HFFc6 (cell line): ENCODE results near the gene CCDC188. TPM values are rescaled to one million over a fixed set of nuclear protein-coding genes. Genes with fewer than 3 reads are reported as not detected.
A peak's percentile ranks its signal among the peaks of the same experiment; 100 is the strongest.

Experiments used
- DNase-seq: peaks from one replicate; pipeline ENCODE4 v3.0.0-alpha.2; 2018
- H3K27ac Mint-ChIP-seq: 2 replicates; pipeline ENCODE4 v1.8.0; 2020; ENCODE audit warnings: mild to moderate bottlenecking, mixed read lengths
- H3K27me3 Mint-ChIP-seq: 2 replicates; pipeline ENCODE4 v1.8.0; 2021; ENCODE audit warnings: mild to moderate bottlenecking, moderate library complexity, mixed read lengths; ENCODE audit not compliant: insufficient read depth
- H3K36me3 Mint-ChIP-seq: 2 replicates; pipeline ENCODE4 v1.8.0; 2021; ENCODE audit warnings: low read depth, mixed read lengths
- H3K4me1 Mint-ChIP-seq: 2 replicates; pipeline ENCODE4 v1.8.0; 2020; ENCODE audit warnings: low read depth, mixed read lengths
- H3K4me3 Mint-ChIP-seq: 2 replicates; pipeline ENCODE4 v1.8.0; 2020; ENCODE audit warnings: mild to moderate bottlenecking, moderate library complexity, mixed read lengths
- H3K9me3 Mint-ChIP-seq: 2 replicates; pipeline ENCODE4 v1.8.0; 2020; ENCODE audit warnings: mild to moderate bottlenecking, mixed read lengths
- CTCF ChIP-seq: fragments of 200-600 bp; sonication (generic); IDR thresholded peaks from 2 replicates; pipeline ENCODE4 v1.5.0; 2021; ENCODE audit warnings: antibody characterized with exemption, mild to moderate bottlenecking
- total RNA-seq, 6 experiments: library from RNA; stranded (reverse); fragmentation: NEBNext Ultra II Directional; extraction: Animal tissue kit (Norgen Biotek cat#: 25700); gene quantifications; 2 replicates in 1 of 6; 3 replicates in 5 of 6; pipeline ENCODE4 v1.2.3, GENCODE V29; 2021

The CCDC188 gene
- total RNA-seq, 6 experiments from 2014 or later, result 0.54 to 3.9 (median 2.8) TPM; not detected in 1

GRCh38 chr22:20158391-20159036 lies 7.7 kb upstream of the CCDC188 start:
- DNase-seq, result no peak
- peaks cover 13% of the 10 kb centered on the region for H3K27me3 Mint-ChIP-seq
- peaks cover 6% of the 10 kb centered on the region; the same call in 1 of the 2 replicates for H3K4me1 Mint-ChIP-seq
- H3K36me3 Mint-ChIP-seq, result no peaks in the 10 kb centered on the region
- no peak for TF ChIP-seq CTCF
- H3K27ac Mint-ChIP-seq, result no peak overlapping the region
- H3K4me3 Mint-ChIP-seq, result no peak overlapping the region
- no peaks in the 10 kb centered on the region for H3K9me3 Mint-ChIP-seq

- no peak overlapping the region for H3K4me3 Mint-ChIP-seq
- DNase-seq, result no peak
- H3K4me1 Mint-ChIP-seq, result peaks cover 8% of the 10 kb centered on the region; the same call in 1 of the 2 replicates
- TF ChIP-seq CTCF, result no peak
- H3K36me3 Mint-ChIP-seq, result no peaks in the 10 kb centered on the region
- no peak overlapping the region for H3K27ac Mint-ChIP-seq
- H3K27me3 Mint-ChIP-seq, result peaks cover 13% of the 10 kb centered on the region
- no peaks in the 10 kb centered on the region for H3K9me3 Mint-ChIP-seq
Measured at GRCh38 chr22:20157430-20158183, 6.8 kb upstream of the CCDC188 start.

- H3K36me3 Mint-ChIP-seq, result no peaks in the 10 kb centered on the region
- peak; percentile 100 for TF ChIP-seq CTCF
- H3K27me3 Mint-ChIP-seq, result peaks cover 13% of the 10 kb centered on the region
- peaks cover 8% of the 10 kb centered on the region; the same call in 1 of the 2 replicates for H3K4me1 Mint-ChIP-seq
- DNase-seq, result peak; percentile 29
- H3K9me3 Mint-ChIP-seq, result no peaks in the 10 kb centered on the region
- H3K4me3 Mint-ChIP-seq, result no peak overlapping the region
- no peak overlapping the region for H3K27ac Mint-ChIP-seq
Measured at GRCh38 chr22:20156611-20157429, 6.0 kb upstream of the CCDC188 start.

- Mint-ChIP-seq H3K4me3 (no peak overlapping the region), H3K27ac (no peak overlapping the region), H3K4me1 (peaks cover 8% of the 10 kb centered on the region; the same call in 1 of the 2 replicates), H3K36me3 (no peaks in the 10 kb centered on the region), H3K9me3 (no peaks in the 10 kb centered on the region), H3K27me3 (peaks cover 13% of the 10 kb centered on the region)
- no peak for TF ChIP-seq CTCF
- no peak for DNase-seq
Measured at GRCh38 chr22:20156042-20156389, 5.2 kb upstream of the CCDC188 start.

- peaks cover 8% of the 10 kb centered on the region; the same call in 1 of the 2 replicates for H3K4me1 Mint-ChIP-seq
- DNase-seq, result no peak
- H3K36me3 Mint-ChIP-seq, result no peaks in the 10 kb centered on the region
- H3K27me3 Mint-ChIP-seq, result peaks cover 11% of the 10 kb centered on the region
- H3K4me3 Mint-ChIP-seq, result peak overlapping the region; percentile 47; the same call in 1 of the 2 replicates
- TF ChIP-seq CTCF, result no peak; the same call in 1 of the 2 replicates
- no peaks in the 10 kb centered on the region for H3K9me3 Mint-ChIP-seq
- no peak overlapping the region for H3K27ac Mint-ChIP-seq
Measured at GRCh38 chr22:20155330-20156041, 4.6 kb upstream of the CCDC188 start.
